Measurements from ENCODE around the gene DUSP16.

Gene DUSP16, protein sequence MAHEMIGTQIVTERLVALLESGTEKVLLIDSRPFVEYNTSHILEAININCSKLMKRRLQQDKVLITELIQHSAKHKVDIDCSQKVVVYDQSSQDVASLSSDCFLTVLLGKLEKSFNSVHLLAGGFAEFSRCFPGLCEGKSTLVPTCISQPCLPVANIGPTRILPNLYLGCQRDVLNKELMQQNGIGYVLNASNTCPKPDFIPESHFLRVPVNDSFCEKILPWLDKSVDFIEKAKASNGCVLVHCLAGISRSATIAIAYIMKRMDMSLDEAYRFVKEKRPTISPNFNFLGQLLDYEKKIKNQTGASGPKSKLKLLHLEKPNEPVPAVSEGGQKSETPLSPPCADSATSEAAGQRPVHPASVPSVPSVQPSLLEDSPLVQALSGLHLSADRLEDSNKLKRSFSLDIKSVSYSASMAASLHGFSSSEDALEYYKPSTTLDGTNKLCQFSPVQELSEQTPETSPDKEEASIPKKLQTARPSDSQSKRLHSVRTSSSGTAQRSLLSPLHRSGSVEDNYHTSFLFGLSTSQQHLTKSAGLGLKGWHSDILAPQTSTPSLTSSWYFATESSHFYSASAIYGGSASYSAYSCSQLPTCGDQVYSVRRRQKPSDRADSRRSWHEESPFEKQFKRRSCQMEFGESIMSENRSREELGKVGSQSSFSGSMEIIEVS

DNA sequence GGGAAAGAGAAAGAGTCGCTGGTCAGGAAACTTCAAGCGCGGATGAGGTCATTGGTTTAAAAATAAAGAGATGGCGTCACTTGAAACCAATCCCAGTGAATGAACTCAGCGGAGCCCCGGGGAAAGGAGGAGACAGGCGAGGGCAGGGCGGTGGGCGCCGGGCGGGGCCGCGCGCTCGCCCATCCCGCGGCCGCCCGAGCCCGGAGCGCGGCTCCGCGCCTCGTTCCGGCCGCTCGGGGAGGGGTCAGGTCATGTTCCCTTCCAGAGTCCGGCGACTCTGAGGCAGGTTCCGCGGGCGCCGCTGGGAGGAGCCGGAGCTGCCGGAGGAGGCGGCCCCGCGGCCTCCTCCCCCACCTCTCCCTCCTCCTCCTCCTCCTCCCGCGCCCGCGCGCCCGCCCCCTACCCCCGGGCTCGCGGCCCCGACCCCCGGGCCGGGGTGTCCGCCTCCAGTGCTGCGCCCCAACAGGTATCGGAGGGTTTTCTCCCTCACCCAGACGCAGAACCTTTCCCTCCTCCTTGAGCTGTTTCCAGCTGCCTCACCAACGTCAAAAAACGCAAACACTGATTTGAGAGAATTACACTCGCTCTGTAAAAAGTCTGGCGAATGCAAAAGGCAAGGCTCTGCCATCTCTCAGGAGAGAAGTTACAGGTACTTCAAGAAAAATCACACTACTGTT is at the start of gene DUSP16:
DUSP16 (minus strand) TSS at position 279 of the 677 bp plus-strand sequence. CDS start 41,765 bp downstream, outside the sequence.
- in situ Hi-C loops (cut with HindIII; ENCODE audit: low pct_ligation_motif_present, low sequenced_read_pairs), result no loop called here
- no peaks in the 10 kb centered on the region for H3K36me3 ChIP-seq (replicated peaks)
- H3K27me3 ChIP-seq (replicated peaks), result no peaks in the 10 kb centered on the region
- H3K27ac ChIP-seq, result peak within 1 kb of the TSS; percentile 92
- peak; percentile 94 for DNase-seq
- H3K4me3 ChIP-seq (ENCODE audit: low read depth, low read length), result peak within 1 kb of the TSS; percentile 81
- no peak for TF ChIP-seq CTCF (IDR thresholded peaks at IDR 0.05; ENCODE audit: low read depth, low read length, missing control alignments)

DNA sequence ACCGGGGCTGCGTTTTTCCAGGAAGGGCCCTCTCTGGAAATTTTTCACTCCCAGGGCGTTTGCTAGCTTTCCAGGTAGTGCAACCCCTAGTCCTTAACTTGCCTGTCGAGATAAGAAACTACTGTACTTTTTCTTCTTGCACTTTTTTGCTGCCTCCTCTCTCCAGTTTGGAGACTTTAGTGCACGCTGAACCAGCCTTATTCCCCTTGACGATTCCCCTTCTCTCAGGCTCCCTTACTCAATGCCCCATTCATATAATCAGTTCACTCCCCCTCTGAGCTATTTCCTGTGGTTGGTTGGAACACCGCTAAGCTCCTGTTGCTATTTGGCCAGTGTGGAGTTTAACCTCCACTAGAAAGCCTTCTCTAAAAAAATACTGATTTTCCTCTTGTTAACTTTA is 49.7 kb upstream of the DUSP16 start:
- Histone ChIP-seq H3K27me3 (replicated peaks) (no peaks in the 10 kb centered on the region), H3K4me3 (ENCODE audit: low read depth, low read length) (peak overlapping the region; percentile 84), H3K27ac (peak overlapping the region; percentile 87), H3K36me3 (replicated peaks) (no peaks in the 10 kb centered on the region)
- DNase-seq, result peak; percentile 63
- in situ Hi-C loops (cut with HindIII; ENCODE audit: low pct_ligation_motif_present, low sequenced_read_pairs), result no loop called here
- TF ChIP-seq CTCF (IDR thresholded peaks at IDR 0.05; ENCODE audit: low read depth, low read length, missing control alignments), result no peak

GRCh38 chr12:12611512-12612306 is 49.0 kb upstream of the DUSP16 start, which contains the start of gene CREBL2:
Gene CREBL2, plus strand, starts transcription at chr12:12611876. Its CDS starts 297 bp downstream, at chr12:12612173.
- in situ Hi-C loops (cut with HindIII; ENCODE audit: low pct_ligation_motif_present, low sequenced_read_pairs), result no loop called here
- Histone ChIP-seq H3K27me3 (replicated peaks) (no peaks in the 10 kb centered on the region), H3K27ac (peak within 1 kb of the TSS; percentile 87), H3K36me3 (replicated peaks) (no peaks in the 10 kb centered on the region), H3K4me3 (ENCODE audit: low read depth, low read length) (peak within 1 kb of the TSS; percentile 84)
- TF ChIP-seq CTCF (IDR thresholded peaks at IDR 0.05; ENCODE audit: low read depth, low read length, missing control alignments), result no peak
- peak; percentile 90 for DNase-seq

- in situ Hi-C loops (cut with HindIII; ENCODE audit: low pct_ligation_motif_present, low sequenced_read_pairs), result no loop called here
- no peak for TF ChIP-seq CTCF (IDR thresholded peaks at IDR 0.05; ENCODE audit: low read depth, low read length, missing control alignments)
- DNase-seq, result no peak
- Histone ChIP-seq H3K4me3 (ENCODE audit: low read depth, low read length) (no peak overlapping the region), H3K27me3 (replicated peaks) (no peaks in the 10 kb centered on the region), H3K36me3 (replicated peaks) (no peaks in the 10 kb centered on the region), H3K27ac (no peak overlapping the region)
Measured at GRCh38 chr12:12610711-12611110, 48.0 kb upstream of the DUSP16 start.

DNA sequence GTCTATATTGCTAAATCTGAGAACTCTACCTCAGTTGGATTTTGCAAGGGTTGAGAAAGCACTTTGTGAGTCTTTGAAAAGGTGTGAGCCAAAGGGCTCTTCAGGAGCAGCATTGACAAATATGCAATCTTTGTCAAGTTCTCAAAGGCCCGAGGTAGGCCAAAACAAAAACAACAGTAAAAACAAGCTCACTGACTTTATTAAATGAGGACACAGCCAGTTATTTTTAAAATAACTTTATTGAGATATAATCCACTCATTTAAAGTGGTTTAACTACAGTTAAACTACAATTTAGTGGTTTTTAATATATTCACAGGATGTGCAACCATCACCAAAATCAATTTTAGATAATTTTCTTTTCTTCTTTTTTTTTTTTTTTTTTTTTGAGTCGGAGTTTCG is 47.0 kb upstream of the DUSP16 start:
- DNase-seq, result no peak
- no peak for TF ChIP-seq CTCF (IDR thresholded peaks at IDR 0.05; ENCODE audit: low read depth, low read length, missing control alignments)
- Histone ChIP-seq H3K27me3 (replicated peaks) (no peaks in the 10 kb centered on the region), H3K4me3 (ENCODE audit: low read depth, low read length) (no peak overlapping the region), H3K27ac (no peak overlapping the region), H3K36me3 (replicated peaks) (no peaks in the 10 kb centered on the region)
- in situ Hi-C loops (cut with HindIII; ENCODE audit: low pct_ligation_motif_present, low sequenced_read_pairs), result no loop called here
